IMR-90 (cell line): ENCODE measurements around the gene CARD19. TPM values are rescaled to one million over a fixed set of nuclear protein-coding genes. Genes with fewer than 3 reads are reported as not detected.

Experiments
- ATAC-seq: fragments of 200-7000 bp; cut with Tn5 transposase; 2 replicates; pipeline ENCODE4 v1.9.1; 2020; ENCODE audit warnings: low read depth, mild to moderate bottlenecking, moderate library complexity
- BruUV-seq: library from RNA; stranded (reverse); fragments of 400-500 nt; replicated peaks from 2 replicates; lab custom pipeline; 2021; lab: Mats Ljungman, UMichigan
- CTCF ChIA-PET: fragments of 300-600 bp; formaldehyde crosslinking; extraction: SDS; loops from one replicate; lab custom pipeline; 2021; ENCODE audit warnings: antibody characterized with exemption; lab: Yijun Ruan, JAX
- POLR2A ChIA-PET: fragments of 300-600 bp; sonication (Branson Sonifier 250); formaldehyde crosslinking; loops from one replicate; lab custom pipeline; 2022; ENCODE audit warnings: antibody characterized with exemption; ENCODE audit not compliant: unreplicated experiment; lab: Charles Lee
- DNase-seq: peaks from one replicate; pipeline ENCODE4 v3.0.0; 2013
- H2AFZ ChIP-seq: replicated peaks from 2 replicates; pipeline ENCODE3; 2013; ENCODE audit warnings: low read length, mild to moderate bottlenecking; ENCODE audit not compliant: poor library complexity
- H2AK5ac ChIP-seq: 2 replicates; pipeline ENCODE4 v1.6.1; 2013; ENCODE audit warnings: low read depth, low read length, inconsistent platforms
- H2AK9ac ChIP-seq: replicated peaks from 2 replicates; pipeline ENCODE3; 2013; ENCODE audit warnings: mild to moderate bottlenecking, low read depth, low read length, moderate library complexity; ENCODE audit not compliant: poor library complexity
- H2BK120ac ChIP-seq: 2 replicates; pipeline ENCODE4 v1.6.1; 2013; ENCODE audit warnings: low read depth, low read length, inconsistent platforms
- H2BK15ac ChIP-seq: 3 replicates; pipeline ENCODE4 v1.6.1; 2013; ENCODE audit warnings: low read depth, low read length, inconsistent platforms
- H2BK20ac ChIP-seq: 2 replicates; pipeline ENCODE4 v1.6.1; 2013; ENCODE audit warnings: low read depth, mild to moderate bottlenecking, inconsistent platforms, low read length, moderate library complexity
- H2BK5ac ChIP-seq: 2 replicates; pipeline ENCODE4 v1.6.1; 2013; ENCODE audit warnings: mild to moderate bottlenecking, low read depth, low read length, inconsistent platforms; ENCODE audit not compliant: poor library complexity, severe bottlenecking
- H3K14ac ChIP-seq: replicated peaks from 2 replicates; pipeline ENCODE4 v1.6.1; 2013; ENCODE audit warnings: low read depth, low read length, inconsistent platforms
- H3K18ac ChIP-seq: 2 replicates; pipeline ENCODE4 v1.6.1; 2013; ENCODE audit warnings: low read depth, low read length, control low read depth
- H3K23ac ChIP-seq: 2 replicates; pipeline ENCODE4 v1.6.1; 2013; ENCODE audit warnings: low read depth, low read length, inconsistent platforms
- H3K27ac ChIP-seq: 2 replicates; pipeline ENCODE4 v1.5.1; 2013; ENCODE audit warnings: mild to moderate bottlenecking, control low read depth, low read length; ENCODE audit not compliant: insufficient read depth
- H3K27me3 ChIP-seq: 2 replicates; pipeline ENCODE4 v1.6.1; 2013; ENCODE audit warnings: low read length; ENCODE audit not compliant: control insufficient read depth, insufficient read depth
- H3K36me3 ChIP-seq: 2 replicates; pipeline ENCODE4 v1.6.1; 2013; ENCODE audit warnings: low read length, mixed read lengths; ENCODE audit not compliant: control insufficient read depth, insufficient read depth
- H3K4ac ChIP-seq: 2 replicates; pipeline ENCODE4 v1.6.1; 2013; ENCODE audit warnings: low read depth, low read length, inconsistent platforms
- H3K4me1 ChIP-seq: 2 replicates; pipeline ENCODE4 v1.6.1; 2013; ENCODE audit warnings: low read length, mixed read lengths; ENCODE audit not compliant: control insufficient read depth, insufficient read depth
- H3K4me2 ChIP-seq: 2 replicates; pipeline ENCODE4 v1.6.1; 2013; ENCODE audit warnings: low read depth, mild to moderate bottlenecking, control low read depth, low read length, moderate library complexity
- H3K4me3 ChIP-seq: 2 replicates; pipeline ENCODE4 v1.5.1; 2013; ENCODE audit warnings: low read depth, mild to moderate bottlenecking, control low read depth, low read length, moderate library complexity; ENCODE audit not compliant: insufficient read depth
- H3K56ac ChIP-seq: 2 replicates; pipeline ENCODE4 v1.6.1; 2013; ENCODE audit warnings: low read length, inconsistent platforms; ENCODE audit not compliant: insufficient read depth; ENCODE audit errors: extremely low read depth
- H3K79me1 ChIP-seq, 2 experiments: 2 replicates each; pipeline ENCODE4 v1.6.1; 2013; ENCODE audit warnings: low read length in 2 of 2, inconsistent platforms in 1 of 2, low read depth in 1 of 2
- H3K9ac ChIP-seq: 2 replicates; pipeline ENCODE4 v1.6.1; 2013; ENCODE audit warnings: low read depth, low read length, control low read depth
- H3K9me1 ChIP-seq: 2 replicates; pipeline ENCODE4 v1.6.1; 2013; ENCODE audit warnings: low read length, inconsistent platforms; ENCODE audit not compliant: insufficient read depth
- H3K9me3 ChIP-seq: 2 replicates; pipeline ENCODE4 v1.6.1; 2013; ENCODE audit warnings: low read length; ENCODE audit not compliant: control insufficient read depth, insufficient read depth
- H4K20me1 ChIP-seq: 2 replicates; pipeline ENCODE4 v1.6.1; 2013; ENCODE audit warnings: low read length, inconsistent platforms; ENCODE audit not compliant: insufficient read depth
- H4K5ac ChIP-seq: 2 replicates; pipeline ENCODE4 v1.6.1; 2013; ENCODE audit warnings: mild to moderate bottlenecking, low read depth, low read length, control low read depth
- H4K8ac ChIP-seq, 2 experiments: 2 replicates each; pipeline ENCODE4 v1.6.1; 2013; ENCODE audit warnings: low read depth in 2 of 2, low read length in 2 of 2, control low read depth in 1 of 2, inconsistent platforms in 1 of 2
- H4K91ac ChIP-seq: 2 replicates; pipeline ENCODE4 v1.6.1; 2013; ENCODE audit warnings: low read depth, low read length, inconsistent platforms; ENCODE audit not compliant: insufficient read depth
- BHLHE40 ChIP-seq: fragments of 150-350 bp; IDR thresholded peaks from 2 replicates; pipeline ENCODE4 v1.6.1; 2016; ENCODE audit warnings: mild to moderate bottlenecking, low read depth, low read length
- CHD1 ChIP-seq: IDR thresholded peaks from 2 replicates; pipeline ENCODE4 v1.6.1; 2012; ENCODE audit warnings: low read depth, low read length, improper control_type of control experiment
- CTCF ChIP-seq: conservative IDR thresholded peaks from 2 replicates; pipeline ENCODE4 v1.5.1; 2012; ENCODE audit warnings: mild to moderate bottlenecking, low read depth, low read length, improper control_type of control experiment
- ELK1 ChIP-seq: fragments of 150-350 bp; IDR thresholded peaks from 2 replicates; pipeline ENCODE4 v1.6.1; 2016; ENCODE audit warnings: low read depth, mild to moderate bottlenecking, low read length, moderate library complexity, borderline replicate concordance
- FOS ChIP-seq: fragments of 150-350 bp; IDR thresholded peaks from 2 replicates; pipeline ENCODE4 v1.6.1; 2016; ENCODE audit warnings: low read depth, low read length
- MAFK ChIP-seq: IDR thresholded peaks from 2 replicates; pipeline ENCODE4 v1.6.1; 2012; ENCODE audit warnings: low read depth, low read length, improper control_type of control experiment
- MAZ ChIP-seq: IDR thresholded peaks from 2 replicates; pipeline ENCODE4 v1.6.1; 2012; ENCODE audit warnings: low read depth, mild to moderate bottlenecking, low read length, improper control_type of control experiment, moderate library complexity, borderline replicate concordance
- NFE2L2 ChIP-seq: fragments of 150-350 bp; IDR thresholded peaks from 2 replicates; pipeline ENCODE4 v1.6.1; 2016; ENCODE audit warnings: low read depth, mild to moderate bottlenecking, low read length
- POLR2A ChIP-seq: IDR thresholded peaks from 2 replicates; pipeline ENCODE4 v1.6.1; 2012; ENCODE audit warnings: mild to moderate bottlenecking, low read depth, low read length
- RAD21 ChIP-seq: IDR thresholded peaks from 2 replicates; pipeline ENCODE4 v1.6.1; 2012; ENCODE audit warnings: low read length, improper control_type of control experiment
- RCOR1 ChIP-seq: IDR thresholded peaks from 2 replicates; pipeline ENCODE4 v1.6.1; 2012; ENCODE audit warnings: mild to moderate bottlenecking, low read length, improper control_type of control experiment; ENCODE audit not compliant: insufficient replicate concordance
- RFX5 ChIP-seq: IDR thresholded peaks from 2 replicates; pipeline ENCODE4 v1.8.0; 2012; ENCODE audit warnings: low read depth, mild to moderate bottlenecking, low read length, moderate library complexity
- SMC3 ChIP-seq: fragments of 150-350 bp; IDR thresholded peaks from 2 replicates; pipeline ENCODE4 v1.6.1; 2016; ENCODE audit warnings: low read depth, mild to moderate bottlenecking, antibody characterized with exemption, low read length, moderate library complexity
- USF2 ChIP-seq: fragments of 150-350 bp; IDR thresholded peaks from 2 replicates; pipeline ENCODE4 v1.6.1; 2017; ENCODE audit warnings: mild to moderate bottlenecking, antibody characterized with exemption, low read length, low read depth
- WGBS, 2 experiments: methylation state at CpG; one replicate each; pipeline versions ENCODE4 v1.1.5 to v1.1.7; 2013; ENCODE audit warnings: missing lambda C conversion rate in 2 of 2; ENCODE audit not compliant: insufficient read length in 1 of 2; ENCODE audit errors: extremely low coverage in 2 of 2; 5-methylcytosine and 5-hydroxymethylcytosine counted together
- dilution Hi-C: fragments of 300-500 bp; cut with HindIII; formaldehyde crosslinking; loops from one replicate; pipeline ENCODE4 v1.14.3; 2018; ENCODE audit warnings: low sequenced_read_pairs; ENCODE audit not compliant: unreplicated experiment
- in situ Hi-C: fragments of 300-500 bp; cut with MboI; formaldehyde crosslinking; loops from 3 replicates; pipeline ENCODE4 v1.14.3; 2019; ENCODE audit warnings: low sequenced_read_pairs, inconsistent platforms, mixed read lengths
- intact Hi-C: fragments of 100-400 bp; cut with micrococcal nuclease; formaldehyde crosslinking; loops from 2 replicates; pipeline ENCODE4 v1.10.0; 2022
- polyA plus RNA-seq, 3 experiments: library from polyadenylated mRNA; depleted of rRNA; stranded (reverse); fragments of >200 nt; gene quantifications; 2 replicates each; pipeline ENCODE4 v1.2.3, GENCODE V29; 2012; ENCODE audit warnings: low replicate concordance in 1 of 3
- total RNA-seq: library from RNA; depleted of rRNA; stranded (reverse); fragments of >200 nt; gene quantifications from 2 replicates; pipeline ENCODE4 v1.2.3, GENCODE V29; 2012

Gene CARD19
- total and polyA plus RNA-seq, 2 of the 4 experiments (the other 2 are of a cell fraction) = 17.4 to 111 TPM

GRCh38 chr9:93099551-93100275 is 3.7 kb downstream of the CARD19 start:
- DNase-seq = no peak
- CTCF ChIA-PET = no interaction called here
- TF ChIP-seq MAFK (no peak), BHLHE40 (no peak), ELK1 (no peak), SMC3 (no peak), RAD21 (no peak), NFE2L2 (no peak), POLR2A (no peak), CTCF (no peak), RFX5 (no peak), USF2 (no peak), MAZ (no peak), RCOR1 (no peak), CHD1 (no peak), FOS (no peak)

More at GRCh38 chr9:93099551-93100275, 3.7 kb downstream of the CARD19 start:
- no peaks in the 10 kb centered on the region for H3K9me3 ChIP-seq
- H4K20me1 ChIP-seq = peaks cover 21% of the 10 kb centered on the region
- H2BK5ac ChIP-seq = peak overlapping the region; percentile 28
- in situ Hi-C loops = loop anchor here (25.0 kb wide), 1 partner anchor 463 kb away; no protein-coding TSS in a partner anchor
- peak overlapping the region; percentile 66 for H2AK9ac ChIP-seq
- no peak overlapping the region for H2BK20ac ChIP-seq
- H3K4me2 ChIP-seq = no peak overlapping the region
- no peaks in the 10 kb centered on the region for H3K36me3 ChIP-seq
- no peak overlapping the region; the same call in 1 of the 2 replicates for H4K91ac ChIP-seq
- H3K9me1 ChIP-seq = peaks cover 20% of the 10 kb centered on the region
- no peak overlapping the region for H3K4me3 ChIP-seq
- 0 out of 2 replicates have a peak overlapping the region, but pooled peaks have one; percentile 3 for H3K9ac ChIP-seq
- ATAC-seq = no peak
- peak overlapping the region; percentile 5; the same call in 1 of the 2 replicates for H2BK120ac ChIP-seq
- no TSS peak for BruUV-seq
- no peak overlapping the region for H2AFZ ChIP-seq
- H2BK15ac ChIP-seq = 0 out of 3 replicates have a peak overlapping the region, but pooled peaks have one; percentile 9
- POLR2A ChIA-PET = no interaction called here
- no peak overlapping the region for H3K56ac ChIP-seq
- peaks cover 30 to 39% of the 10 kb centered on the region in 2 experiments for H3K79me1 ChIP-seq
- peak overlapping the region; percentile 4 for H3K23ac ChIP-seq
- H4K8ac ChIP-seq = peak overlapping the region in 1 of 2 experiments; percentile 41; a peak in 1 of 4 replicates
- H2AK5ac ChIP-seq = peak overlapping the region; percentile 48; the same call in 1 of the 2 replicates
- no peak overlapping the region for H4K5ac ChIP-seq
- H3K4me1 ChIP-seq = peaks cover 24% of the 10 kb centered on the region
- H3K18ac ChIP-seq = 0 out of 2 replicates have a peak overlapping the region, but pooled peaks have one; percentile 57
- no peak overlapping the region; the same call in 1 of the 2 replicates for H3K14ac ChIP-seq
- 92% methylated on average over 4 of the region's 16 CpGs; no CpG with 5 or more reads in 1 of the 2 experiments for WGBS, 2 experiments
- no peaks in the 10 kb centered on the region for H3K27me3 ChIP-seq
- dilution Hi-C loops = no loop called here
- H3K27ac ChIP-seq = peak overlapping the region; percentile 62; the same call in 1 of the 2 replicates
- peak overlapping the region; percentile 60; the same call in 1 of the 2 replicates for H3K4ac ChIP-seq
- intact Hi-C loops = loop anchor here (10.0 kb wide), 1 partner anchor 355 kb away; the partner anchor contains the start of genes FAM120A and FAM120AOS
